Neural cell (in vitro differentiated cells): ENCODE results near the gene DOCK8. TPM values are rescaled to one million over a fixed set of nuclear protein-coding genes. Genes with fewer than 3 reads are reported as not detected.

Experiments used
- H2AFZ ChIP-seq: fragments of 200-600, 300-800 bp; sonication (generic), shearing (Covaris generic); 2 replicates; pipeline ENCODE4 v1.6.0; 2014; ENCODE audit warnings: low read depth, mild to moderate bottlenecking, antibody characterized with exemption, low read length, moderate library complexity
- H3F3A ChIP-seq: fragments of 200-600 bp; shearing (Covaris generic); 2 replicates; pipeline ENCODE4 v1.6.1; 2016; ENCODE audit warnings: mild to moderate bottlenecking, moderate library complexity, mixed read lengths, antibody characterized with exemption, low read length; ENCODE audit not compliant: insufficient read depth, poor library complexity, severe bottlenecking
- H3K27ac ChIP-seq: fragments of 200-600, 300-800 bp; sonication (generic), shearing (Covaris generic); 2 replicates; pipeline ENCODE4 v1.5.1; 2014; ENCODE audit warnings: mild to moderate bottlenecking, low read length, moderate library complexity
- H3K27me3 ChIP-seq: fragments of 300-800, 200-600 bp; sonication (generic), shearing (Covaris generic); 2 replicates; pipeline ENCODE4 v1.6.0; 2014; ENCODE audit warnings: mild to moderate bottlenecking, low read depth, low read length, moderate library complexity; ENCODE audit not compliant: insufficient read depth
- H3K36me3 ChIP-seq: fragments of 300-800, 200-600 bp; sonication (generic), shearing (Covaris generic); 2 replicates; pipeline ENCODE4 v1.5.1; 2014; ENCODE audit warnings: mild to moderate bottlenecking, antibody characterized with exemption, low read length, moderate library complexity; ENCODE audit not compliant: insufficient read depth
- H3K4me2 ChIP-seq: fragments of 300-800, 200-600 bp; sonication (generic), shearing (Covaris generic); 2 replicates; pipeline ENCODE4 v1.6.0; 2014; ENCODE audit warnings: mild to moderate bottlenecking, low read length
- H3K4me3 ChIP-seq: fragments of 300-800, 200-600 bp; sonication (generic), shearing (Covaris generic); 2 replicates; pipeline ENCODE4 v1.5.1; 2014; ENCODE audit warnings: mild to moderate bottlenecking, low read length, moderate library complexity
- H3K79me2 ChIP-seq: fragments of 200-600 bp; shearing (Covaris generic); replicated peaks from 2 replicates; pipeline ENCODE4 v1.6.0; 2014; ENCODE audit warnings: mild to moderate bottlenecking, low read length, moderate library complexity; ENCODE audit not compliant: insufficient read depth
- H3K9ac ChIP-seq: fragments of 300-800, 200-600 bp; sonication (generic), shearing (Covaris generic); 2 replicates; pipeline ENCODE4 v1.6.1; 2016; ENCODE audit warnings: mild to moderate bottlenecking, low read length, mixed read lengths
- H3K9me2 ChIP-seq: fragments of 200-600 bp; shearing (Covaris generic); 2 replicates; pipeline ENCODE4 v1.6.1; 2016; ENCODE audit warnings: mild to moderate bottlenecking, low read length, mixed read lengths; ENCODE audit not compliant: insufficient read depth
- H3K9me3 ChIP-seq: fragments of 200-600, 300-800 bp; sonication (generic), shearing (Covaris generic); 2 replicates; pipeline ENCODE4 v1.6.1; 2016; ENCODE audit warnings: mild to moderate bottlenecking, mixed run types, low read length, moderate library complexity, mixed read lengths
- H4K20me1 ChIP-seq: fragments of 200-600 bp; shearing (Covaris generic); 2 replicates; pipeline ENCODE4 v1.6.1; 2016; ENCODE audit warnings: mild to moderate bottlenecking, mixed run types; ENCODE audit not compliant: insufficient read depth
- EP300 ChIP-seq: fragments of 450-650 bp; conservative IDR thresholded peaks from 2 replicates; pipeline ENCODE4 v1.6.1; 2014; ENCODE audit warnings: antibody characterized with exemption, mild to moderate bottlenecking, moderate library complexity; ENCODE audit not compliant: poor library complexity, severe bottlenecking
- EZH2 ChIP-seq: fragments of 200-600, 300-800 bp; shearing (Covaris generic), sonication (generic); IDR thresholded peaks from 2 replicates; pipeline ENCODE4 v1.6.1; 2014; ENCODE audit warnings: antibody characterized with exemption, low read length, borderline replicate concordance, mild to moderate bottlenecking; ENCODE audit not compliant: insufficient read depth, poor library complexity, severe bottlenecking
- MXI1 ChIP-seq: fragments of 450-650 bp; conservative IDR thresholded peaks from 2 replicates; pipeline ENCODE4 v1.6.1; 2014; ENCODE audit warnings: antibody characterized with exemption, mild to moderate bottlenecking; ENCODE audit not compliant: poor library complexity, severe bottlenecking
- POLR2AphosphoS5 ChIP-seq: IDR thresholded peaks from 2 replicates; pipeline ENCODE4 v1.6.1; 2012
- RAD21 ChIP-seq: fragments of 450-650 bp; conservative IDR thresholded peaks from 2 replicates; pipeline ENCODE4 v1.6.1; 2014; ENCODE audit warnings: antibody characterized with exemption, mild to moderate bottlenecking, moderate library complexity
- SMC3 ChIP-seq: fragments of 450-650 bp; conservative IDR thresholded peaks from 2 replicates; pipeline ENCODE4 v1.6.1; 2014; ENCODE audit warnings: antibody characterized with exemption, mild to moderate bottlenecking, moderate library complexity; ENCODE audit not compliant: poor library complexity
- TAF1 ChIP-seq: IDR thresholded peaks from 2 replicates; pipeline ENCODE4 v1.6.1; 2012; ENCODE audit warnings: low read depth
- polyA plus RNA-seq: library from polyadenylated mRNA; depleted of rRNA; stranded (reverse); fragments of >200 nt; gene quantifications from 2 replicates; pipeline ENCODE4 v1.2.3, GENCODE V29; 2014
- TF ChIP-seq, protein P1 (sequence below): IDR thresholded peaks from 2 replicates; pipeline ENCODE4 v1.6.1; 2012; ENCODE audit warnings: borderline replicate concordance

Gene DOCK8
- polyA plus RNA-seq, 1 donor from 2014 or later, result not detected

DNA sequence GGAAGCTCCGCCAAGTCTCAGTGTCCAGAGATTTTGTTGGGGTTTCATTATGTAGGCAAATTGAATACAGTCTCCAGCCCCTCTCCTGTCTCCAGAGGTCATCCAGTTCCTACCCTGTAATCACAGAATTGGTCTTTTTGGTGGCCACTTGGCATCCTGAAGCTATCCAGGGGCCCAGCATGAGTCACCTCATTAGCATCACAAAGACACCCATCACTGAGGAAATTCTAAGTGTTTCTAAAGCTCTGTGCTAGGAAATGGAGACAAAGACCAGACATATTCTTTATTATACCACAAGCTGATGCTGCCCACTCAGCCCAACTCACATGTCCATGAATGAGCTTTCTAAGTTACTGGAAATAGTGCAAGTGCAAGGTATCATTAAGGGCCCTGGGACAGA lies 229.9 kb downstream of the DOCK8 start:
- Histone ChIP-seq H3K36me3 (no peaks in the 10 kb centered on the region), H3K27ac (no peak overlapping the region), H3K27me3 (no peaks in the 10 kb centered on the region), H3K79me2 (no peaks in the 10 kb centered on the region), H3K4me3 (no peak overlapping the region), H3K9me3 (no peaks in the 10 kb centered on the region), H3F3A (no peaks in the 10 kb centered on the region), H2AFZ (no peak overlapping the region), H4K20me1 (no peaks in the 10 kb centered on the region), H3K4me2 (no peak overlapping the region), H3K9me2 (no peaks in the 10 kb centered on the region), H3K9ac (no peak overlapping the region)
- no peak for TF ChIP-seq EP300
- no peak for TF ChIP-seq MXI1

DNA sequence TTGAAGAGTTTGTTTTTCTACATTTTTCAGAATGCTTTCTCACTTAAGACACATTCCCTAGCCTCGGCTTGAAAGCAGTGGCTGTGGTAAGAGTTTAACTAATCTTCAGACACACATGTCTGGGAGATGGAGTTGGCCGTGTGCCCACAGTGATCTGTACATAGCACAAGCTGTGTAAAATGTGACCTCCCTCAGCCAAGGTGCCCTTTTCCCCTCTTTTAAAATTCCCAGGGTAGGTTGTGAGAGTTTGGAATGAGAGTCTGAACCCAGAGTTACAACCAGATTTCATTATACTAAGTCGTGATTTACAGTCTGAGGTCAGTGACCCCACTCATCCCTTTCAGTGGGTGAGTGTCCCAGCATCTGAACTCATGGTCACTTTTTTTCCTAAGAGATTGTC lies 230.4 kb downstream of the DOCK8 start:
- no peaks in the 10 kb centered on the region for H3K27me3 ChIP-seq
- H3K9me3 ChIP-seq, result no peaks in the 10 kb centered on the region
- H3K79me2 ChIP-seq, result no peaks in the 10 kb centered on the region
- no peak overlapping the region for H3K9ac ChIP-seq
- H3K36me3 ChIP-seq, result no peaks in the 10 kb centered on the region
- no peak overlapping the region for H3K4me3 ChIP-seq
- no peak overlapping the region for H2AFZ ChIP-seq
- H3K9me2 ChIP-seq, result no peaks in the 10 kb centered on the region
- H3F3A ChIP-seq, result no peaks in the 10 kb centered on the region
- no peak for TF ChIP-seq EZH2
- no peak for TF ChIP-seq RAD21
- no peak for TF ChIP-seq POLR2AphosphoS5
- TF ChIP-seq, protein P1, sequence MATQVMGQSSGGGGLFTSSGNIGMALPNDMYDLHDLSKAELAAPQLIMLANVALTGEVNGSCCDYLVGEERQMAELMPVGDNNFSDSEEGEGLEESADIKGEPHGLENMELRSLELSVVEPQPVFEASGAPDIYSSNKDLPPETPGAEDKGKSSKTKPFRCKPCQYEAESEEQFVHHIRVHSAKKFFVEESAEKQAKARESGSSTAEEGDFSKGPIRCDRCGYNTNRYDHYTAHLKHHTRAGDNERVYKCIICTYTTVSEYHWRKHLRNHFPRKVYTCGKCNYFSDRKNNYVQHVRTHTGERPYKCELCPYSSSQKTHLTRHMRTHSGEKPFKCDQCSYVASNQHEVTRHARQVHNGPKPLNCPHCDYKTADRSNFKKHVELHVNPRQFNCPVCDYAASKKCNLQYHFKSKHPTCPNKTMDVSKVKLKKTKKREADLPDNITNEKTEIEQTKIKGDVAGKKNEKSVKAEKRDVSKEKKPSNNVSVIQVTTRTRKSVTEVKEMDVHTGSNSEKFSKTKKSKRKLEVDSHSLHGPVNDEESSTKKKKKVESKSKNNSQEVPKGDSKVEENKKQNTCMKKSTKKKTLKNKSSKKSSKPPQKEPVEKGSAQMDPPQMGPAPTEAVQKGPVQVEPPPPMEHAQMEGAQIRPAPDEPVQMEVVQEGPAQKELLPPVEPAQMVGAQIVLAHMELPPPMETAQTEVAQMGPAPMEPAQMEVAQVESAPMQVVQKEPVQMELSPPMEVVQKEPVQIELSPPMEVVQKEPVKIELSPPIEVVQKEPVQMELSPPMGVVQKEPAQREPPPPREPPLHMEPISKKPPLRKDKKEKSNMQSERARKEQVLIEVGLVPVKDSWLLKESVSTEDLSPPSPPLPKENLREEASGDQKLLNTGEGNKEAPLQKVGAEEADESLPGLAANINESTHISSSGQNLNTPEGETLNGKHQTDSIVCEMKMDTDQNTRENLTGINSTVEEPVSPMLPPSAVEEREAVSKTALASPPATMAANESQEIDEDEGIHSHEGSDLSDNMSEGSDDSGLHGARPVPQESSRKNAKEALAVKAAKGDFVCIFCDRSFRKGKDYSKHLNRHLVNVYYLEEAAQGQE, result no peak
- no peak for TF ChIP-seq SMC3
- no peak for TF ChIP-seq MXI1
- TF ChIP-seq EP300, result no peak
- H4K20me1 ChIP-seq, result no peaks in the 10 kb centered on the region
- no peak overlapping the region for H3K27ac ChIP-seq
- H3K4me2 ChIP-seq, result no peak overlapping the region

DNA sequence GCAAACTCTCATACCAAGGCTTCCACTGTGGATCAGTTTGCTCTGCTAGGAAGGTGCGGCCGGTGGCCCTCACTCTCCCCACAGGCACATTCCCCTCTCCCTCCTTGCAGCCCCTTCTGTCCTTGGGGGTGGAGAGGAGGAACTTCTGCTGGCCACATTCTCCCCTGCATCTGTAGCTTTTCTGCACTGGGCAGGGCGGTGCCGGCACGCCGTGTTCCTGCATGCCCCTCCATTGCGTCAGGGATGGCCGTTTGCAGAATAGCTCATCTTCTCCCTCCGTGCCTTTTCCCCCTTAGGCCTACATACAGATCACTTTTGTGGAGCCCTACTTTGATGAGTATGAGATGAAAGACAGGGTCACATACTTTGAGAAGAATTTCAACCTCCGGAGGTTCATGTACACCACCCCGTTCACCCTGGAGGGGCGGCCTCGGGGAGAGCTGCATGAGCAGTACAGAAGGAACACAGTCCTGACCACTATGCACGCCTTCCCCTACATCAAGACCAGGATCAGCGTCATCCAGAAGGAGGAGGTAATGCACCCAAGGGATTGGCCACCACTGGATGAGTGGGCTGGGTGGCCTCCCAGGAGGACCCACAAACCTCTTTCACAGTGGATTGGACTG lies 231.5 kb downstream of the DOCK8 start:
- H2AFZ ChIP-seq, result no peak overlapping the region
- H3K9ac ChIP-seq, result no peak overlapping the region
- no peak for TF ChIP-seq MXI1
- no peak for TF ChIP-seq TAF1
- TF ChIP-seq, protein P1, result no peak
- TF ChIP-seq RAD21, result no peak
- no peak for TF ChIP-seq EZH2
- no peaks in the 10 kb centered on the region for H3K79me2 ChIP-seq
- no peaks in the 10 kb centered on the region for H3F3A ChIP-seq
- H3K9me2 ChIP-seq, result no peaks in the 10 kb centered on the region
- H4K20me1 ChIP-seq, result no peaks in the 10 kb centered on the region
- H3K36me3 ChIP-seq, result no peaks in the 10 kb centered on the region
- H3K27ac ChIP-seq, result no peak overlapping the region
- no peaks in the 10 kb centered on the region for H3K27me3 ChIP-seq
- H3K9me3 ChIP-seq, result no peaks in the 10 kb centered on the region
- no peak overlapping the region for H3K4me2 ChIP-seq
- no peak overlapping the region for H3K4me3 ChIP-seq
